ENCODE results near the gene MYLIP.

MYLIP gene

GRCh38 chr6:16128759-16129622, at the start of gene MYLIP:
Gene MYLIP (plus strand): TSS chr6:16129086. CDS start chr6:16129323, 237 bp downstream.
- DNase-seq = peak; percentile 98

DNA sequence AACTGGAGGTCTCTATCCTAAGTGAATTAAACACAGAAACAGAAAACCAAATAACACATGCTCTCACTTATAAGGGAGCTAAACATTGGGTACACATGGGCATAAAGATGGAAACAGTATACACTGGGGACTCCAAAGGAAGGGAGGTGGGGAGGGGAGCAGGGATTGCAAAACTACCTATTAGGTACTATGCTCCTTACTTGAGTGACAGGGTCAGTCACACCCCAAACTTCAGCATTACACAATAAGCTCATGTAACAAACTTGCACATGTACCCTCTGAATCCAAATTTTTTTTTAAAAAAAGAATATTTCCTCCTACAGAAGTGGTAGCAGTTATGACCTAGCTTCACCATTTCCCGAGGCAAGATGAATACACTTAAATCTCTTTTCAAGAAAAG, 49.5 kb upstream of the MYLIP start:
- no peak for DNase-seq

GRCh38 chr6:16080204-16080603, 48.7 kb upstream of the MYLIP start:
- DNase-seq = no peak

GRCh38 chr6:16081326-16081725, 47.6 kb upstream of the MYLIP start:
- no peak for DNase-seq

DNA sequence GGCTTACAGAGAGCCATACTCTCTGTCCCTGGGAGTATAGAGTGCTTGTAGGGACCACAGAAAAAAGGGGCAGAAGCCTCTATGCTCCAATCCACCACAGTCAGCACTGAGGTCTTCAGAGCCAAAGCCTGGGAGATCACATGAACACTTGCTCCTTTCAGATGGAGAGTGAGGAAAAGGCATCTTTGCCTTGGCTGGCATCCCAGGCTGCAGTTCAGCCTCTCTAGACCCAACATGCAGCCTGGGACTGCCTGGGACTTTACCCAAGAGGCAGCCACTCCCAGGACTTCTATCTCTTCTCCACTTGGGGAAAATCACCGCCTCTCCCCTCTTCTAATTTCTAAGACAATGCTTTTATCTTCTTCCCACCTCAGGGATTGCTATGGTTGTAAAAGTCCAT, 46.5 kb upstream of the MYLIP start:
- DNase-seq = no peak

GRCh38 chr6:16086965-16087364, 41.9 kb upstream of the MYLIP start:
- no peak for DNase-seq

- no peak for DNase-seq
These were observed 41.5 kb upstream of the MYLIP start for GRCh38 chr6:16087386-16087785.

DNA sequence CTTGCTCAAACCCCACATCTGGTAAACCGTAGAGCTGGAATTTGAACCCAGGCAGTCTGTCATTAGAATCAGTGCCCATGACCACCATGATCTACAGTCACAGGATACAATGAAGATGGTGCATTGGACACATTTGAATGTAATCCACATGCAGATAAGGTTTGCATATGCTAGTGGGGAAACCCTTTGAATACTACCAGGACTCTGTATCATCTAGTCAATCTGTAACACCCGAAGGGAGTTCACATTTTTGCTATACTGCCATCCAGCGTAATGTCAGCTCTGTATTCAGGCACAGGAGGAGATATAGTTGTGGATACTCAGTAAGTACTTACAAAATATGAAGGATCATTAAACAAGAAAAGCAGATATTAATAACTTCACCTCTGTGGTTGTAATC, 40.5 kb upstream of the MYLIP start:
- no peak for DNase-seq

GRCh38 chr6:16089232-16090062, 39.4 kb upstream of the MYLIP start:
- no peak for DNase-seq

DNA sequence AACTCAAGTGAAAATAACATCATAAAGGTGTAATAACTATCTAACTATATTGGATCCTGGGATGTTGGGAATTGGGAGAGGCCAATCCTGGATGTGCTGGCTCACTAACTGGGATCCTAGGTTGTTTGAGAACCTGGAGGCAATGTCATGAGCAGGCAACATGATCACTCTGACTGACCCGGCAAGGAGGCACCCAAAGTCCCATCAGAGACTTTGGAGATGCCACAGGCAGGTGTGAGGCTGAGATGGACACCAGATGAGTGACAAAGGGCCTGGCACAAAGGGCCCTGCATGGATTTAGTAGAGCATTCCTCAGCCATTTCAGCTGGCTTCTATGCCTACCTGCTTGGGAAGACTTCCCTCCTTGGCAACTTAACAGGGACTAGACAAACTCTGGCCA, 38.4 kb upstream of the MYLIP start:
- no peak for DNase-seq

GRCh38 chr6:16090920-16091319, 38.0 kb upstream of the MYLIP start:
- no peak for DNase-seq

DNA sequence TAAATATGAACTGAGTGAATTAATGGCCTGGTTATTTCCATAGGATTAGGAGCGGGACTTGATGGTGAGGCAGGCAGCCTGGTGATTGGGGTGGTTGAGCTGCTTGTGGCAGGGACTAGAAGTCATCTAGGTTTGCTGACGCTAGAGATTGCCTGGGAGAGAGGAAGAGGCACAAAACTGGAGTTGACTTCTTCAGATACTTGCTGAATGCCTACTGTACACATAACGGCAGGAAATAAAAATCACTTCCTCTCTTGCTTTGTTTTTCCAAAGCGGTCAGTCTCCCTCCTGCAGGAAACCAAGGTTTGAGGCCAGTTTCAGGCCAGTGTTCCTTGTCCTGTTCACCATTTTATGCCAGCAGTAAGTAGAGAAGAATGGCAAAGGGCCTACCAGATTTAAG, 36.7 kb upstream of the MYLIP start:
- no peak for DNase-seq

DNA sequence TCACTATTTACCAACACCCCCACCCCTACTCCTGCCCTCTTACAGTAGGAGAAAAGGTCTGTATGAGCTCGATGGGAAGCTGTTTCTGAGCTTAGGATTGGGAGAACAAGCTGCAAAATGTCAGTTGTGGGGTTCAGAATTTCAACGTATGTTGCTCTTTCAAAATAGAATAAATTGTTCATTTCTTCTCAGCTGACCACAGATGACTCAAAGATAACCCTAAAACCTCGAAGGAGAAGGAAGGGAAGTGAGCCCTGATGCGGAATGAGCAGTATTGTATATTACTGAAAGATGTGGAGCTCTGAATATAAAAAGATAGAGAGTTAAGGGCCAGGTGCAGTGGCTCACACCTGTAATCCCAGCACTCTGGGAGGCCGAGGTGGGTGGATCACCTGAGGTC, 35.9 kb upstream of the MYLIP start:
- DNase-seq = no peak

DNA sequence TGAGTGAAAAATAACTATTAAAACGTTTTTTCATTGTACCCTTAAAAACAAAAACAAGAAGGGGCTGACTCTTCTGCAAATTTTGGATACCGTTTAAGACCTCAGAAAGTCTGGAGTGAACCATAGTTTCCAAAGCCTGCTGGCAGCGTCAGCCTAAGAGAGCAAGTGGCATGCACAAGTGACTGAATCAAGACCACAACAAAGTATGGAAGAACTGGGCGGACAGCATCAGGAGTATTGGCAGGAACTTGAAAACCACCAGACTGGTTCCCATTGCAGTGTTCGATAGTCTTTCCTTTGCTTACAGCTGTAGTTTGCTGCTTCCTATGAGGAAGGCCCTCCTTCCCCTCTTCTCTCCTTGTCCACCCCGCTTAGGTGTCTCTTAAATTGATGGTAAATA, 33.7 kb upstream of the MYLIP start:
- DNase-seq = no peak

DNA sequence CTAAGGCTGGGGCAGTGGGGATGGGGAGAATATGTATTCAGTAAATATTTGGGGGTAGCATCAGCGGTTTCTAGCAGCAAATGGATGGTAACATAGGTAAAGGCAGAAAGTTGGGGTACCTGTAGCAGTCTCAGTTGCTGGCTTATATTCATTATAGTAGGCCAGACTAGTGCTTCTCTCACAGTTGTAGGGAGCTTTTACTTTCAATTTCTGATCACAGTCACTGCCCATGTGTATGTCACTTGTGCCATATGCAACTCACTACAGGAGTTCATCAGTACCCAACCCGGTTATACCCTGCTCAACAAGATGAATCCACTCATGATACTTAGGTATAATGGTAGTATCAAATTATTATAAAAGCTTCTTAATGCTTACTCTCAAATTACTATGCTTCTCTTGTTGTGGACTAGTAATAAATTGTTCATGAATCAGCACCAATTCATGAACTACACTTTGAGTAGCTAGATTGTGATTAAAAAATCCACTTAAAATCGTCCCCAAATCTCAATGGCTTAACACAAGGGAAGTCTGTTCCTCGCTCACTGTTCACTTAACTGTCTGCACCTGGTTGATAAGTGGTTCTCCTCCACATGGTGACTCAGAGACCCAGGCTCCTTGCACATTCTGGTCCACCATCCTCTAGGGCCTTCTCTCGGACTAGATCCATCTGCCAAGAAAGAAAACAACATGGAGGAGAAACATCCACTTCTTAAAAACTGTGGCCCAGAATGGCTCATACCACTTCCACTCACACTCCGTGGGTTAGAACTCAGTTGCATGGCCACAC, 31.3 kb upstream of the MYLIP start:
- no peak for DNase-seq

DNA sequence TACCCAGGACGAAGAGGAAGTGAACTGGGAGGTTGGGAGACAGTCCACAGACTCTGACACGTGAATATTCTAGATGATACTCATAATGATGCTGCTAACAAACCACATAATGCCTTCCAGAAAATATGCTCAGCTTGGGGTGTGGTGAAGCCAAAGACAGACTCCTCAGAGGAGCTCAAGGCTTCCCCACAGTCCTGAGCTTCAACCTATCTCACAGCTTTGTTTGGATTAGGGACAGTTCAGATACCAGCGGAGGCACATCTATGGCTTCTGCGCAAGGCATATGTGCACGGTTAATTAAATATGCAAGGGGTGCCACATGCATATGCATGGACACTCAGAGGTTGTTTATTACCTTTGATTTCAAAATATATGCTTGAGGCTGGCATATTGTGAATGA, 30.7 kb upstream of the MYLIP start:
- no peak for DNase-seq

DNA sequence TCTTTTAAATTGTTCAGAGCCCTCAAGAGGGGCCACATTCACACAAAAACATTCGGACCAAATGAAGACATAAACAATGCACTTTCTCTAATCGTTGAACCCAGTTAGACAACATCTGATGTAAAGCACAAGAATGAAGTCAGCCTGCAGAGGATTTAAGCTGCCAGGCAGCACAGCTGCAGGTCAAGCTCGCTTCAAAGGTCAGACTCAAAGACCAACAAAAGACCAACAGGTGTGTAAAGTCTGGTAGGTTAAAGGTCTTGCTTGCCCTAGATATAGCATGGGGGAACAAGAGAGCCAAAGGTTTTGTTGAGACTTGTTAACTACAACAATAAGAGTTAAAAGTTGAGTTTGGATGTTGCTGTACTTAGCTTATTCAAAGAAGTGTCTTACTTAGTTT, 26.7 kb upstream of the MYLIP start:
- DNase-seq = no peak

DNA sequence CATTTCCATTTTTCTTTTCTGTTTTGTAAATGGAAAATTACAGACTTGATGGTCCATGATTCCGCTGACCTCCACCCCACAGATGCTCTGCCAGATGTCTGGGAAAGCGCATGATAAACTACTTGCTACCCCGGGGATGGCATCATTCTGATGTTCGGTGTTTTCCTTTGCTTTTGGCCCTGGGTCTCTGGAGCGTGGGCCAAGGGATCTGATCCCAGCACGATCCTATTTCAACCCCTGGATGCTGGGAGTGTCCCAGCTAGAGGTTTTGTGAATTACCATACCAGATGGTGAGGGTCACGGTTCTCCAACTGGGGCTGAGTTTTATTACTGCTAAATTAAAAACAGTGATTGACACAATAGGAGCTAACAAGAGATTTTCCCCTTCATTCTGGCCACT, 25.2 kb upstream of the MYLIP start:
- DNase-seq = peak; percentile 90

DNA sequence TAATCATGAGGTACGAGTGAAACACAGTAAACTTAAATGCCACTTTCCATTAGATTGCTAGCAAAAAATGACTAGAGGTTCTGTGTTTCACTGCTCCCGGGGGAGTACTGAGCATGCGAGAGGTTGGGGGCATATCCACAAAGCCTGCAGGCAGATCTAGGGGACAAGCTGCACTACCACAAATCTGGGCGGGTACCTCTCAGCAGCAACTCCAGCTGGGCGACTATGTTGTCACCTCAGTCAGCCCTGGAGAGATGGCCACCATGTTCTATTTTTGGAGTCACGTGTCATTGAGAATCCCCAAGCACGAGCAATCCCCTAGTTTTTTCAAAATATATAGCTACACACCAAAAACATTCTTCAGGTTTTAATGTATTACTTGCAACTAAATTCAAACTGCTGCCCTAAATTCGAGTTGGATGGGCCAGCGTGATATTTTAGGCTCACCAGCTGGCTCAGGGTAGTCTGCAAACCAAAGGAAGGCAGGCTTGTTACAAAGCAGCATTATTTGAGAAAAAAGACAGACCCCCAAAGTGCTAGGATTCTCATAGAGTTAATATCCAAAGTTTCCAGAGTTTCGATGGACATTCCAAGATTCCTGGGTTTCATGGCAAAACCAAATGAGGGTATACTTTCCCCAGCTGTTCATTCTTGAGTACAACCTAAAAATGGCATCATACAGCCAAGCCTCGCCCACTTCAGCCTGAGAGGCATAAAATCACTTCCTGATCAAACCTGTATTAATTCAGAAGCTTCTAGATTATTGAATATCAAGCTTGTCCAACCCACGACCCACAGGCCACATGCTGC, 24.1 kb upstream of the MYLIP start:
- DNase-seq = no peak

DNA sequence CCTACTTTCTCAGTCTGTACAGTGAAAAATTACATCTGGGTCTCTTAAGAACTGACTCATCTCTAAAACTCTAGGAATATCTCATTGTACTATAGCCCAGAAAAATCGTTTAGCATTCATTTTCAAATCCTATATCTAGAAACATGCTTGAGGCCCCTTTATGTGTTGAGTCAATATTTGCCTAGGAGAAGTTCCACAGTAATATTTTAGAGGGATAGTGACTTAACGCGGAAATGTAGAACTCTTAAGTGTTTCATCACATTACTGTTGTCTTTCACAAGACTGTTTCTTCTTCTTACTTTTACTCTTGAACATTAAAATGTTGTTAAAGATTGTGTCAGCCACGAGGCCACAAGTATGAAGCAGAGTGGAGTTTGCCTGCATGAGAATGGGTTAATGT, 23.0 kb upstream of the MYLIP start:
- no peak for DNase-seq

DNA sequence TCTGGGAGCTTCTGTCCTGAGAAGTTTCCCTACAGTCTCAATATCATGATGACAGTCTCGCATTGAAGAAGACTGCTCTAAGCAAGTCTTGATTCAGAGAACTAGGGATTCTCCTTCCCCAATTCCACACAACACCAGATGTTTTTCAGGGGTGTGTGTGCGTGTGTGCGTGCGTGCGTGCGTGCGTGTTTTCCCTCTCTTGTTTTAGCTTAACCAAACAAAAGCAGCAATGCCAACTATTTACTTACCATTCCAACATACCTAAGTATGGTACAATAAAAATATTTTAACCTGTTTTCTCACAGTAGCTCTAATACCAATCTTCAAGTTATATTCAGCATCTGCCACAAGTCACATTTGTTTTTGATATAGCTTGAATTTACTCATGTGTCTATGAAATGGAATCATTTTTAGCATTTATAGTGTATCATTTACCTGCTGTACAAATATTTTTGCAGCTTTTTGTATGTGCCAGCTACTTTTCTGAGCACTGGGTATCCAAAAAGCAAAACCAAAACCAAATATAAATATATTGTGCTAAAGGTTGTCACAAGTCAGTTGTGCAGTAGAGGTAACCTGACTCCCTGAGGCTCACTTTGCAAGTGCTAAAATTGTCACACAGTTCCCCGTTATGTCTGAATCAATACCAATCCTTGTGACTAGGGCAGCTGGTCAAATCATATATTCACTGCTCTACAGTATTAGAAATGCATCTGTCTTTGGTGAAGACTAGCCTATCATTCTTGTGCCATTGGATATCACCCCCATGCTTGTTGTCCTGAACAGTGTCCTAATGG, 21.7 kb upstream of the MYLIP start:
- no peak for DNase-seq

DNA sequence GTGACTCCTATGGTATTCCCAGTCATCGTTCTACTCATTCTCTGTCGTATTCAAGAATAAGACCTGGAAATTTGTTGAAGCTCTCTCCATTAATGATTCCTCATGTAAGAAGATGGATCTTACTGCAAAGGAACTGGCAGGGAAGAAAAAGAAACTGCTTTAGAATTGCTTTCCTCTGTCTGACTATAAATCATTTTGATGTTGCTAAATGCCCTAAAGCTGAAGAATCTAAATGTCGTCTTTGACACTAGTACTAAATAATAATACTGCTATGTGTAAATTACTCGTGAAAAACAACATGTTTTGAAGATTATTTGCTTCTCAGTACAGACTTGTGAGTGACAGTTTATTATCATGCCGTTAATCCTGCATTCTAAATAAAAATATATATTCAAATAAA, 20.5 kb upstream of the MYLIP start:
- DNase-seq = no peak
